ENCODE data around the gene BCO2.

DNA sequence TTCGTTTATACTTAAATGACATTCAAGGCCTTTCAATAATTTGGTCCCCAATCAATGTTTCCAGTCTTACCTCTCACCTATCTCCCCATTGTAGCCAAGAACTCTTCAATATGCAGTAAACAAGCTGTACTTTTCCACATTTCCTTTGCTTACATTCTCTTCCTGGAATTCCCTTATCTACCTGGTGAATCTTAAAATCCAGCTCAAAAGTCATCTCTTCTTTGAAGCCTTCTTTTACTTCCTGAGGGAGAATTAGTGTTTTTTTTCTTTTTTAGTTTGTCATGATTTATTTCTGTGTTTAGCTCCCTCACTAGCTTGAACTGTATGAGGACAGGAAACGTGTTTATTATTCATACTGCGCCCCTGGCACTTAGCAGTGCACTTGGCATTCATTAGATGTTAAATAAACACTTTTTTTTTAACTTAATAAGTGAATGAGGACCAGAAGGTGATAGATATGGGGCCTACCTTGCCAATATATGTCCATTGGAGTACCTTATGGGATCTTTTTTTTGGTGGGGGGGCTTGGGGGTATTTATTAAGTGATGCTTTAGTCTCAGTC is 46.0 kb downstream of the BCO2 start:
- TF ChIP-seq EZH2 (IDR thresholded peaks at IDR 0.05) (no peak), POLR2AphosphoS5 (IDR thresholded peaks at IDR 0.05; ENCODE audit: borderline replicate concordance, low read depth, low read length) (peak; percentile 37; the same call in 1 of the 2 replicates), FOXP2 (optimal IDR thresholded peaks at IDR 0.05; ENCODE audit: control extremely low read depth, extremely low read length, insufficient read depth) (peak; percentile 66)

Measured in SK-N-MC (cell line).